HG02678 (cell line): ENCODE data around the gene STXBP1.

Source experiments
- ATAC-seq: cut with Tn5 transposase; IDR thresholded peaks from one replicate; pipeline ENCODE4 v1.9.1; 2021; ENCODE audit warnings: mild to moderate bottlenecking, moderate library complexity; ENCODE audit not compliant: unreplicated experiment

The STXBP1 gene

DNA sequence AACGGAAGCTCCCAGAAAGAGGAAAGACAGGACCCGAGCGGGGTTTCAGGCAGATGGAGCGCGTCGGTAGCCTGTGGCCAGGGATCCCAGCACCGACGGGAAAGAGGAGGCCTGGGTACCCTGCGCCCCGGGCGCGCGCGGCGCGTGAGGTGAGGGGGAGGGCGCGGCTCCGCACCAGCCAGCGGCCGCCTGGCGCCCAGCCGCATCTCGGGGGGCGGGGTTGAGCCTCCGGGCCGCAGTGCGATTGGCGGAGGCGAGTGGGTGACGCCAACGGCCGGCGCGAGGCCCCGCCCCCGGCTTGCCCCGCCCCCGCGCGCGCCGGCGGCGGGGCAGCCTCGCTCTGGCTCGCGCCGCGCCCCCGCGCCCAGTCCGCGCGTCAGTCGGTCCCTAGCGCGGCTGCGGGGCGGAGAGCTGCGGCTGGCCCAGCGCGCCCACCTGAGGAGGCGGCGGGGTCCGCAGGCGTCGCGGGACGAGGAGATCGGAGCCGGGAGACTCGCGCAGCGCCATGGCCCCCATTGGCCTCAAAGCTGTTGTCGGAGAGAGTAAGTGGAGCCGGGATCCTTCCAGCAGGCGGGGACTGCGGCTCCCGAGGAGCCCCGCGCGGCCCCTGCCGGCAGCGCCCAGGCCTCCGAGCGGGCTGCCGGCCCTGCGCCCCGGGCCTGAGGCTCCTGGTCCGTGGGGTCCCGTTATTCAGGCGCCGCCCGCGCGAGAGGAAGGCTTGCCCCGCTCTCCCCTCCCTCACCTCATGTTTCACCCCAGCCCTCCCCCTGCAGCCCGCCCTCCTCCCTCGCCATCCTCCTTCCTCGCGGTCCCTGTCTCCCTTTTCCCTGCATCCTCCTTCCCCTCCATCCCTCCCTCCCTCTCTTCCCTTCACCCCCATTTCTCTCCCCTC, at the start of gene STXBP1:
Gene STXBP1, plus strand, starts transcription at position 379 of the 892 bp plus-strand sequence. Its CDS starts 127 bp downstream, at position 506.
- ATAC-seq = peak; percentile 87

GRCh38 chr9:127562279-127562796, 49.7 kb upstream of the STXBP1 start:
- ATAC-seq = no peak

DNA sequence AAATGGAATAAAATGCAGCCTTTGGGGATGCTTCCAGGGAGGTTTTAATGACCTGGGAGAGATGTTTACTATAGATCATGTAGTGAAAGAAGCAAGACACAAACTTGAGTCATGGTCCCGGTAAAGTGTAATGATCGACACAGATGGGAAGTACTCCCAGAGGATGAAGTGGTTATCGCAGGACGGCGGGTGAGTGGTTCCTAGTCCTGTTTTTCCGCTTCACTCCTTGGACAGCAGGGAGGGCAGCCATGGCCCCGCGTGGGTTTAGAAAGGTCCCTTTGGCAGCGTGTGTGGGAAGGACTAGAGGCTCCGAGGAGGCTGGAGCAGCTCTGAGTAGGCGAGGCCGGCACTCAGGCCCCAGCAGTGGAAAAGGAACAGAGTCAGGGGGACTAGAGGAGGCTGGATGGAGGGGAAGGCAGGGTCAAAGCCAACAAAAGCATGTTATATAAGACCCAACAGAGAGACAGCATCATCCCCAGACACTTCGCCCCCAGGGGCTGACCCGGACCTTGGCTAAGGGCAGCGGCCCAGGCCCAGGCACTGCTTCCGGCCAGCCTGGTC, 49.2 kb upstream of the STXBP1 start:
- ATAC-seq = no peak

- no peak for ATAC-seq
These were observed 48.5 kb upstream of the STXBP1 start for GRCh38 chr9:127563579-127563978.

- no peak for ATAC-seq
These were observed 46.8 kb upstream of the STXBP1 start for GRCh38 chr9:127565231-127565630.

DNA sequence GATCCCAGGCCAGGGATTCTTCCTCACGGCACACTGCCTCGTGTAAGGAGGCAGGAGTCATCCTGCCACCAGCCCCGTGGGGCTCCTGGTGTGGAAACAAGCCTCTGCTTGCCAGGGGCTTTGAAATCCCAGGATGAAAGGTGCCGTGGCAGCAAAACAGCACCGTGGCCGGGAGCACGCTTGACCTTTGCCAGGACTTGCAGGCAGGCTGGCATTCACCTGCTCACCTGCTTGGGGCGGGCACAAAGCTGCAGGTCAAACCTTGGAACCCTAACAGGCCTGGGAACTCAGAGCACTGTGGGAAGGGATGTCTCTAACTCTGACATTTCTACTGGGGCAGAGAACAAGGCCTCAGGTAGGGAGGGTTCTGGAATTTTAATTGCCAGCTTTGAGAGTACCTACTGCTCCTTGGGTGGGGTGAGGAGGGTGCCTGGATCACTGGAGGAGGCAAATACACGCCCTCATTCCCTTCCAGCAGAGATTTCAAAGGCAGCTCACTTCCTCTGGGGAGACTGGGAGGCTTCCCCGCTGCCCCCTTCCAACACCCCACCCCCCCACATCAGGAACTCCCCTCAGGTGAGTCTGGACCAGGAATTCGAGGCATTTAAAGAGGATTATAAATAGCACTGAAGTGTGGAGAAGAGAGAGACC, 45.6 kb upstream of the STXBP1 start:
- ATAC-seq = no peak

DNA sequence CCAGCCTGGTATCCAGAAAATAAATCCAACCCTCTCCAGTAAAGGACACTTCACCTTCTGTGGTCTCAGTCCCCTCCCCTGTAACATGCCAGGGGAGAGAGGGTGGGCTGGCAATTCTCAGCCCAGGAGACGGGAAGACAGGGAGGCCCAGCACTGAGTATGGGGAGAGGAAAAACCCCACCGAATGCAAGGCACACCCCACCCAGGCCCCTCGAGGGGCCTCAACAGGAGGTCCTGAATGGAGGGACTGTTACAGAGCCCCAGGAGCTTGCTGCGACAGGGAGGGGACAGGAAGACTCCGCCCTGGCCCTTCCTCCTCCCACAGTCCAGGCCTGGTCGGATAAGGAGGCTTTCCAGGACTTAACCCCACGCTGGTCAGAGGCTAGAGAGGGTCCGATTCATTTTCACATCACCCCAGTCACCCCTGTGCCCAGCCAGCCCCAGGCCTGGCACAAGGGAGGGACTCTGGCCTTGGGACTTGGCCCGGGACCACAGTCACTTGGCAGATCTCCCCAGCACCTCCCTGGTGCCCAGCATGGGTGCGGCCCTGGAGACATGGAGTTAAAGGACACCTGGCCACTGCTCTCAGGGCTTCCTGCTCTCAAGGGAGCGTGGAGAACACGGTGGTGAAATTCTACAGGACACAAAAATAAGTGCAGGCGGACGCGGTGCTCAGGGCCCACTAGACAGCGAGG, 44.9 kb upstream of the STXBP1 start:
- no peak for ATAC-seq

DNA sequence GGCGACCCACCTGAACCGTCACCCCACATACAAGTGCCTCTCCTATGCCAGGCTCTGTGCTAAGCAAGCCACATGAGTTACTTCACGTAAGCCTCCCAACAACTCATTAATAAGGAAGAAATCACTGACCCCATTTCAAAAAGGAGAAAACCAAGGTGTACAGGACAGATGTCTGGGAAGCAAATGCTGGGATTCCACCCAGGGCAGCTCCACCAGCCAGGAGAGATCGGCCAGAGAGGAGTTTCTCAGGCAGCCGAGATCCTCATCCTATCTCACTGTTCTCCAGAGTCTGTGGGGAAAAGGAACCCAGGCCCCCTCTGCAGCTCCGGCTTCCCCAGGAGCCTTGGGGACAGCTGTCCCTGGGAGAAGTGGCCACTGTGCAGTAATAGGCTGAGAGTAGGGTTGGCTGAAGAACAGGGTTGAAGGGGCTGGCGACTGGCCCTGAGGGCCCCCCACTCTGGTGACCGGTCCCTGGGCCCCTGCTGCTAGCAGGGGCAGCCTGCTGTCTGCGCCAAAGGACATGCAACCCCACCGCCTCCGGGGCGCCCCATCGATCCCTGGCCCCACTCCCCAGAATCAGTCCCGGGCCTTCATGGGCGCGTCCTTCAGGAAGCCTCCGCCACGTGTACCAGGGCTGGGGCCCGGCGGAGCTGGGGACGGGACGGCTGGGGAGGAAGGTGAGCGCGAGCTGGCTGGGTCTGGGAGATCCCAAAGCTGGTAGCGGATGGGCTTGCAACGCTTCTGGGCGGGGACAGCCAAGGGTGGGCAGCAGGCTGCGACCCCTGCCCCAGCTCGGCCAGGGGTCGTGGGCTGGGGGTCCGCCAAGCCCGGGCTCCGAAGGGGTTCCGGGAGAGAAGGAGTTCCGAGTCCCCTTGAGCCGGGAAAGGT, 44.1 kb upstream of the STXBP1 start:
- no peak for ATAC-seq

DNA sequence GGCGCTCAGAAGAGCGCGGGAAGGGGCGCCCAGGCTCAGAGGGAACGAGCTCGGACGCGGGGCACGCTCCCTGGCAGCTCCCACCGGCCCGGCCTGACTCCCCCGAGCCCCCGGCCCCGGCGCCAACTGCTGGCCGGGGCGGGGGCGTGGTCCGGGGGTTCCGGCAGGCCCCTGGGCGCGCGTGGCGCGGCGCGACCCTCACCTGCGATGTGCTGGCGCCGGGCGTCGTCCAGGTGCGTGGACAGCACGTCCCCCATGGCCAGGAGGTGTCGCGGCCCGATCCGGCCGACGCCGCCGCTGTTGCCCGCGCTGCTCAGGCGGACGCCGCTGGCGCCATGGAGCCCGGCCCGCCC, 43.5 kb upstream of the STXBP1 start:
- ATAC-seq = peak; percentile 24

- peak; percentile 61 for ATAC-seq
These were observed 42.8 kb upstream of the STXBP1 start for GRCh38 chr9:127568971-127569885.

DNA sequence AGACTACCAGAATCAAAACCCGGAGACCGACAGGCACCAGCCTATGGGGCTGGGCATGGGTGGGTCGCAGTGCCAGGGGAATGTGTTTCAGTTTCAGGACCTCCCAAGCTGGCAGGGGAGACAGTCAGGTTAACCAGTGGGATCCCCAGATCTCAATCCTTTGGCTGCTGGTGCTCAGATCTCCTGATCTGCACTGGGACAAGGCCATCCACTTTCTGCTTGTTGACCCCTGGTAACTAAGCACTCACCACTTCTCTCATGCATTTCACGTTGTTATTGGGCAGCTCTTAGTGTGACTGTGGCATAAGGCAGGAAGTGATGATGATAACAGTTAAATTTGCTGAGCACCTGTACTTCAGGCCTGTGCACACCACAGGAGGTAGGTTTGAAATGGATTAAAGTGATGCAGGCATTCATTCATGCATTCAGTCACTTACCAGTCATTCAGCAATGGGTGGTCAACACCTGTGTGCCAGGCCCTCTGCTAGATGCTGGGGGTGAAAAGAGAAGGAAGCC, 42.1 kb upstream of the STXBP1 start:
- no peak for ATAC-seq

GRCh38 chr9:127570533-127571111, 41.5 kb upstream of the STXBP1 start:
- ATAC-seq = no peak

DNA sequence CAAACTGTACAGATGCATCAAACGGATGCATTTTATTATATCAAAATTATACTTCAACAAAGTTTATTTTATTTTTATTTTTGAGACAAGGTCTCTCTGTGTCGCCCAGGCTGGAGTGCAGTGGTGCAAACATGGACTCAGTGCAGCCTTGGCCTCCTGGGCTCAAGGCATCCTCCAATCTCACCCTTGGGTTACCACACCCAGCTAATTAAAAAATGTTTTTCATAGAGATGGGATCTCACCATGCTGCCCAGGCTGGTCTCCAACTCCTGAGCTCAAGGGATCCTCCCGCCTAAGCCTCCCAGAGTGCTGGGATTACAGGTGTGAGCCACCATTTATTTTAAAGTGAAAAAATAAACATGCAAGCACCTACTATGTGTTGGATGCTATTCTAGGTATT, 40.1 kb upstream of the STXBP1 start:
- no peak for ATAC-seq

GRCh38 chr9:127572961-127573721, 38.9 kb upstream of the STXBP1 start:
- ATAC-seq = no peak

DNA sequence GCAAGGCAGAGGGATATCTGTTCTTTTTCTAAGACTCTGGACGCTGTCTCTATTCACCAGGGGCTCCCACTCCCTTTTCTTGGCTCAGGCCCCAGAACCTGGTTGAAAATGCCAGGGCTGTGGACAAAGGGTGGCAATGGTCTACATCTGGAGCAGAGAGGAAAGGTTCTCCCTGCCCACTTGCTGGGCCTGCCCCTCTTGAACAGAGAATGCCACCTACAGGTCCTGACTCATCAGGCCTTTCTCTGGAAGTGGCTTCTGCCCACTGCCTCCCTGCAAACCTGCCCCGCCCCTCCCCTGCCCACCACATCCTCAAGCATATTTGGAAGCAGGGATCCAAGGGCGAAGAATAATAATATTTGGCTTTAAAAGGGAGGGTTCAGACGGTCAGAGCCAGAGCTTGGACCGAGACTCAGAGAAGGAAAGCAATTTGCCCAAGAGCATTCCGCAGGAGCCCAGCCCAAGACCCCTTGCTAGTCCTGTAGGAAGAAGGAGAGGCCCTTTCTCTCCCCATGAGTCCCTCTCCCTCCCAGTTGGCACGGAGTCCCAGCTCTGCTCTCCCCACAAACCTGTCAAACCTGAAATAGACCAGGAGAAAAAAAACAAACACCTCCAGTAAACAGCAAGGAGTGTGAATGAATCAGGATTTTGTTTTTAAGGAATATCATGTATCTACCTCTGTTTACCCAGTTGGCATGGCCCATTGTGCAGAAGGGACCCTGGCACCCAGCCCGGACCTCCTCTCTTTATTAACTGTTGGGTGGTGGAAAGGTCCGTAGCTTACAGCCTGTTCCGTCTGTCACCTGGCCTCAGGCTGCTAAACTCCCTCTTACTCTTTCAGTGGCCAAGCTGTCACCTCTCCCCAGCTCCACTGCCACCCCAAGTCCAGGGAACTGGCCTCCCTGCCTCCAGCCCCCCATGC, 37.7 kb upstream of the STXBP1 start:
- ATAC-seq = no peak

GRCh38 chr9:127575875-127576778, 36.0 kb upstream of the STXBP1 start:
- ATAC-seq = no peak
